GM18858 (cell line): Measurements from ENCODE around the gene MVP.
"Not testable (repeated sequence)": the region's sequence is repeated elsewhere in the genome, so short reads cannot be mapped to it uniquely, and the experiment has no call there.

ENCODE experiments used
- ATAC-seq: cut with Tn5 transposase; IDR thresholded peaks from one replicate; pipeline ENCODE4 v1.9.1; 2021; ENCODE audit not compliant: unreplicated experiment

Gene MVP

DNA sequence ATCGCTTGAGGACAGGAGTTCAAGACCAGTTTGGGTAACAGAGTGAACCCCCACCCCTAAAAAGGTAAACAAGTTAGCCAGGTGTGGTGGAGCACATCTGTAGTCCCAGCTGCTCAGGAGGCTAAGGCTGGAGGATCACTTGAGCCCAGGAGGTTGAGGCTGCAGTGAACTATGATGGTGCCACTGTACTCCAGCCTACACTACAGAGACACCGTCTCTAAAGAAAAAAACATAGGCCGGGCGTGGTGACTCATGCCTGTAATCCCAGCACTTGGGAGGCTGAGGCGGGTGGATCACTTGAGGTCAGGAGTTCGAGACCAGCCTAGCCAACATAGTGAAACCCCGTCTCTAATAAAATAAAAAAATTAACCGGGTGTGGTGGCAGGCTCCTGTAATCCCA is 48.8 kb downstream of the MVP start:
- ATAC-seq, result not testable (repeated sequence)

DNA sequence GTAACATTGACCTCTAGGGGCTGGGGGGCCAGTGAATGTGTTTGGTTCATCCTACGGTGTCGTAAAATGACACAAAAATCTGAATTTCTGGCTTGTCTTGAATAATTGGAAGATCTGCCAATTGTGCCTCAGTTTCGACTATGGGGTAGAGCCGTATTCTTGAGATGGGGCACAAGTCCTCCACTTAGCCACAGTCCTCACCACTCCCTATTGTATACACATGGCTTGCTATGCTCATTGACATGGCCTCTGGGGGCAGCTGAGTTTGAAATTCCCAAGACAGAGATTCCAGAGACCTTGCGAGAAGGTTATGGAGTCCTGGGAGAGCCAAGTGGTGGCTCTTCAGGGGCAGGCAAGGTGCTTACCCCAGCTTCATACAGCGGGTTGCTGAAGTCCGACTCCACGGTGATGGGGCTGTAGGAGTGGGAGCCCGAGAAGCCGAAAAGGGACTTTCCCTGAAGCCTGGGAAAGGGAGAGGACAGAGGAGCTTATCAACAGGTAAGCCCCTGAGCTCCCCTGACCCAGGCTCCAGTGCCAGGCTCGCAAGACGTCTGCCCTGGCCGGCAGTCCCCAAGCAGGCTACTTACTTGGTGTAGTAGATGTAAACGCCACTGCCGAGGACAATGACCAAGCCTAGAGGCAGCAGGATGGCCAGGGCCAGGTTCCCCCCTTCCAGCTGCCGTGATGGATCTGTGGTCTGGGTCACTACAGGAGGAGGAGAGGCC is 51.7 kb downstream of the MVP start:
- ATAC-seq, result no peak

DNA sequence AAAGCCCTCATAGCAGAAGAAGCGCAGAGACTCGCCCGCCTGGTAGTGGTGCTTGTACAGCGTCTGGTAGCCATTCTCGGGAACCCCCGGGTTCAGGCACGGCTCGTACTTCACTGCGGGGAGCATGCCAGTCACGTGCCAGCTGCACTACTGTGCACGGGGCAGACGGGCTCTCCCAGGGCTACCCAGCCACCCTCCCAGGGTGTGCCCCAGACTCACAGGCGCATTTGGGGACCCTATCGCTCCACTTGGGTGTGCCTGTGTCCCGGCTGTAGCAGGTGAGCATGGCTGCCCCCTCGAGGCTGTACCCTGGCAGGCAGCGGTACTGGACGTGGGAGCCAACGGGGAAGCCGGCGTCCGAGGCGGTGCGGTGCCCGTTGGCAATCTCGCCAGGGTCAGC is 53.1 kb downstream of the MVP start:
- ATAC-seq, result no peak

DNA sequence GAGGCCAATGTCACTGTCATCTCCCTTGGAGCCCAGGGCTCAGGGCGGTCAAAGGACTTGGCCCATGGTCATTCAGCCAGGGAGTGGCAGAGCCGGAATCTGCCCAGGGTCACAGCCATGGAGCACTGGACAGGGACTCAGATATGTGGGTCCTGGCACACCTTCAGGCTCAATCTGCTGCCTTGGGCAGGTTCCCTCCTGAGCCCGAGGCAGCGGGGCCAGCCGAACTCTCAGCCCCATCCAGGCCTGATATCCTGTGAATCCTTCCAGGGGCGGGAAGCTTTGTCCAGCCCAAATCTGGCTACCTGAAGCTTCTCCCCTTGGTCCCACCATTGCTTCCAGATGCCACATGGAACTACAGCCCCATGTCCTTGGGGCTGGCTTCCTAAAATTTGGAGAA is 54.9 kb downstream of the MVP start:
- ATAC-seq, result no peak

DNA sequence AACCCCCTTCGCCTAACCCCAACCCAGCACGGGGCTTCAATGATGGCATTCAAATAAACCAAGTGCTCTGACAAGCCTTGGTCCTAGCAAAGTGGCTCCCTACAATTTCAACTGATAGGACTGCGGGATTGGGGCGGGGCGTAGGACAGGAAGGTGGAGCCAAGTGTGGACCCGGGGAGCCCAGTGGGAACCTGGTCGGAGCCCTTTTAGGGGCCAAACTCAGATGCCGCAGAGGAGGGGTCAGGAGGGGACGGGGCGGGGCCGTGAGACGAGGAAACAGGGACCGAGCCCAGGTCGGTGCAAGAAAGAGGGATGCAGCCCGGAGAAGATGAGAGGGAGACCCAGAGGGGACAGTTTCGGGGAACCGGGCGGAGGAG is 55.9 kb downstream of the MVP start:
- no peak for ATAC-seq

DNA sequence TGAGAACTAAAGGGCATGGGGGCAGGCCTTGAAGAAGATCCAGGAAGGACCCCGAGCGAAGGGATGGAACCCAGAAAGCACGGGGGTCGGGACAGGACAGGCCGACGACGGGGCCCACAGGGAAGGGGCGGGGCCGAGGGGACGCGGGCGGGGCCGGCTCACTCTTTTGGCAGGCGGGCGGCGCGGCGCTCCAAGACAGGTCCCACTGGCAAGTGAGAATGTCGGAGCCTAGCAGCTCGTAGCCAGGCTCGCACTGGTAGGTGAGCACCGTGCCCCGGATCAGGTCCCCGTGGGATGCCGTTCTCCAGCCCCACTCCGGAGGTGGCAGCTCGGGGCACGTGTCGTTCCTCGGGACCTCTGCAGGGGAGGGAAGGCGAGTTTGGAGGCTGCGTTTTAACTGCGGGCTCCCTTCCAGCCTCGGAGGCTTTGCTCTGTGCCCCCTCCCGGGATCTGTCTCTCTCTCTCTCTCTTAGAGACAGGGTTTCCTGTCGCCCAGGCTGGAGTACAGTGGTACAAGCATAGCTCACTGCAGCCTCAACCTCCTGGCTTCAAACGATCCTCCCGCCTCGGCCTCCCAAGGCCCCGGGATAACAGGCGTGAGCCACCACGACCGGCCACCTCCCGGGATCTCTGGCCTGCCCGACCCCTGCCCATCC is 56.5 kb downstream of the MVP start:
- no peak for ATAC-seq

DNA sequence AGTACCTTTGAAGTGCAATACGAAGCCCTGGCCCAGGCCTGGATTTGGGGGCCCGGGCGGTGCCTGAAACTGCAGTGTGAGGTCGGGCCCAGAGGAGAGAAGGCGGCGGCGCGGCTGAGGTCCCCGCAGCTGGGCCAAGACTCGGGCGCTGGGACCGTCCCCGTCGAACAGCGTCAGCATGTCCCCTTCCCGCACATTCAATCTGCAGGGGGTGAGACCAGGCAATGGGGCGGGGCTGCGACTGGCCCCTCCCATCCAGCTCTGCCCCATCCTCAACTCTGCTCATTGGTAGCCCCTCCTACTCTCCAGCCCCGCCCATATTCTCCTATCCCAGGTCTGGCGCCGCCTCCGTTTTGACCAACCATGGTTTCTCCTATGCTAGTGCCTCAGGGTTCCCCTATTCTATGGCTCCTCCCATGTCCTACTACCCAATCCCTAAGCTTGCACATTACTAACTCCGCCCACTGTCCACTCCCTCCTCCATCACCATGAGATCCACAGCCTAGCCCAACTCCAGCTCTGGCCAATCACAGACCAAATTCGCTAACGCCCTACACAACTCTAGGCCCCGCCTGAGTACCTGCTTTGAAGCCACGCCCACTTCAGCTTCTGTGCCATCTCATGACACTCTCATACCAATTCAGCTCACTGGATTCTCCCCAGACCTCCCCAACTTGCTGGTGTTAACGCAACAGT is 57.2 kb downstream of the MVP start:
- no peak for ATAC-seq

DNA sequence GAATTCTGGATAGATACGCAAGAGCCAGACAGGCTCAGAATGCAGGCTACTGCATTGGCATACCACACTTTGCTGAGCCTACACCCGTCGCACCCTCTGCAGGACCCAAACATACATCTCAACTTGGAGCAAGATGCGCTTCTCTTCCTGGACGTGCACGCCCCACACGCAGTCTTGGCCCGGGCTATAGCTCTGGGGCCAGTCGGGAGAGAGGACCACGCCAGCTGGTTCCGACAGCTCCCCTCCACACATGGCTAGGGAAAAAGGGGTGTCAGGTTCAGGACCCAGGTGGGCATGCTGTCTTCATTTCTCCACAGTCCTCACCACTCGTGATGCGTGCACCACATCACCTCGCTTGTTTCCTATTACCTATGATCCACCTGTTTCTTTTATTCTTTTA is 57.9 kb downstream of the MVP start:
- no peak for ATAC-seq

DNA sequence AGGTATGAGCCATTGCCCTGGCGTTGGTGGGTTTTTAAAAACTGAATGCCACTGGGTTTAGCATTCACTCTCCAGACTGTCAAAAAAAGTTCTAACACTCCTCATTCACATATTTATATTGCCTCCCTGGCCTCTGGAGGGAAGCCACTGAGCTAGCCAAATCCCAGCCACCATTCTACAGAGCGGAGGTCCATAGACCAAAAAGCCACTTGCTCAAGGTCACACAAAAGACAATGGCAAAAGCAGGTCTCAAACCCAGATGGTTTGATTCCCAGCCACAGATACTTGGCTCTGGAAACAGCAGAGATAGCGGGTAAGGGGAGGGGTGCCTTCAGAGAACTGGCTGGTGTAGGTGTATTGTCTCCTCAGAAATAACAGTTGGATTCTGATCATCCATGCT is 60.8 kb downstream of the MVP start:
- no peak for ATAC-seq

DNA sequence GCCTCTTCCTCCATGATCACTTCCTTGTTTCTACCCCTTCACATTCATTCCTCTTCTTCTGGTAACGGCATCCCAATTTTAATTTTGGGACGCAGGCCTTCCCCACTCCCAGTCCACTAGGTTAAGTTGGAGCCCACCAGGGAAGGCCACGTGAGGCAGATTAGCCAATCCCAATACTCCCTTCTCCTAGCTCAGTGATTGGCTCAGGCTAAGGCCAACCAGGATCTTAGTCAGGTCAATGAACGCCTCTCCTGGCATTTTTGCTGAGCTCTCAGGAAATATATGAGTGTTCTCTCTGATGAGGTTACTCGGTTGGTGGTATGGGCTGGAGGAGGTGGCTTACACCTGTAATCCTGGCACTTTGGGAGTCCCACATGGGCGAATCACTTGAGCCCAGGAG is 63.7 kb downstream of the MVP start:
- no peak for ATAC-seq

DNA sequence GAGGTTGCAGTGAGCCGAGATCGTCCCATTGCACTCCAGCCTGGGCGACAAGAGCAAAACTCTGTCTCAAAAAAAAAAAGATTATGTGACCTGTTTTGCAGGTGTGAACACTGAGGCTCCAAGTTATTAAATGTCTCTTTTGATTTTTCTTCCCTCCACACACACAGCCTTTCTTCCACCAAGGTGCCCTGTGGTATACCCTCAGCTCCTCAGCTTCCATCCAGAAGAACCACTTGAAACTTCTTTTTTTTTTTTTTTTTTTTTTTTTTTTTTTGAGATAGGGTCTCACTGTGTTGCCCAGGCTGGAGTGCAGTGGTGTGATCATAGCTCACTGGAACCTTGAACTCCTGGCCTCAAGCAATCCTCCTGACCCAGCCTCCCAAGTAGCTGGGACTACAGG is 69.1 kb downstream of the MVP start:
- ATAC-seq, result not testable (repeated sequence)

DNA sequence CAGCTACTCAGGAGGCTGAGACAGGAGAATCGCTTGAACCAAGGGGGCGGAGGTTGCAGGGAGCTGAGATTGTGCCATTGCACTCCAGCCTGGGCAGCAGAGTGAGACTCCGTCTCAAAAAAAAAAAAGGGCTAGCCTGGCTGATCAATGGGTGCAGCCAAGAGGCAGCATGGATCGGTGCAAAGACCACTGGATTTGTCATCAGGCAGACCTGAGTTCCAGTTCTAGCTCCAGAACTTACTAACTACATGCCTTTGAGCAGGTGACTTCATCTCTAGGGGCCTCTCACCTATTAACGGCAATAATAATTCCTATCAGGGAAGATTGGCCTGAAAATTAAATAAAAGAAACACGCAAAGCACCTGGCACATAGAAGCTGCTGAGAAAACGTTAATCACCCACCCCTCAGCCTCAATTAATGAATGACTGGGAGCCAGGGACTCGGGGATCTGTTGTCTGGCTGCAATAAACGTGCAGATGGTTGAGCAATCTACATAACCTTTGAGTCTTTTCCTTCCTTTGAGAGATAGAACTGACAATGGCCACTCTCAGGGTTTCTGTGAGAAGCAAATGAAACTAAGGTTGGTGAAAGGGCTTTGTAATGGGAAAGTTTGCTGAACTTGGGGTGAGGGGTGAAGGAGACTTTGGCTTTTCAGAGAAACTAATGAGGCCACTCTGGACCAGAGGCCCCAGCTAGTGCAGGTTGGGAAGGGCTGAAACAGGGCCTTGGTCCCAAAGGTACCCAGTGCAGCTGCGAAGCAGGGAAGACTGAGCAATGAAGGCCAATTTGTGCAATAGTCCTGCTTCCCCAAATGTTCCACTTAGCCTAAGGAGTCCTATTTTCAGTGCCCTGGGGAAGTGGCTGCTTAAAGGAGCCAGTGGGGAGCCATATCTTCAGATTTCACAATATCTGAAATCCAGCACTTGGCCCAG is 71.5 kb downstream of the MVP start:
- no peak for ATAC-seq

DNA sequence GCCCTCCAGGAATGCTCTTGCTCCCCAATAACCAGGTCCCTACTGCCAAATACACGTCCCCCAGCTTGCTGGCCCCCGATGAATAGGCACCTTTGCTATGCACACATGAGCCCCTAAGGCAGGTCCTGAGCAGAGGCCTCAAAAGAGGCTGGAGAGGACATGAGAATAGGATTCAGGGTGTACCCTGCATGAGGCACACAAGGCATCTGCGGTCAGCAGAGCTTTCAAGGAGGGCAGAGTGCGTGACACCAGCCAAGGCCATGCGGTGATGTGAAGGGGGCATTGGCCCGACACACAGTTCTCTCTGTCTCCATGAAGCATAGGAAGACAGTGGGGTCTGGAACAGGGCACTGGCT is 72.2 kb downstream of the MVP start:
- ATAC-seq, result no peak

DNA sequence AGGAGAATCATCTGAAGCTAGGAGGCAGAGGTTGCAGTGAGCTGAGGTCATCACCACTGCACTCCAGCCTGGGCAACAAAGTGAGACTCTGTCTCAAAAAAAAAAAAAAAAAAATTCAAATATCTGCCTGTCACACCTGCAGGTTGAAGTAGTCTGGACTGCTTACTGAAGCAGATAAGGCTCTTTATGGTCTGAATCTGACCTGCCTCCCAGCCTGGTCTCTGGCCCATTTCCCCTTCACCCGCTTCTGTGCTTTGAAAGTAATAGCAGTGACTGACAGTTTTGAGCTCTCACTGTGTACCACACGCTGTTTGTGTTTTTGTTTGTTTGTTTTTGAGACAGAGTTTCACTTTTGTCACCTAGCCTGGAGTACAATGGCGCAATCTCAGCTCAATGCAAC is 73.3 kb downstream of the MVP start:
- no peak for ATAC-seq

DNA sequence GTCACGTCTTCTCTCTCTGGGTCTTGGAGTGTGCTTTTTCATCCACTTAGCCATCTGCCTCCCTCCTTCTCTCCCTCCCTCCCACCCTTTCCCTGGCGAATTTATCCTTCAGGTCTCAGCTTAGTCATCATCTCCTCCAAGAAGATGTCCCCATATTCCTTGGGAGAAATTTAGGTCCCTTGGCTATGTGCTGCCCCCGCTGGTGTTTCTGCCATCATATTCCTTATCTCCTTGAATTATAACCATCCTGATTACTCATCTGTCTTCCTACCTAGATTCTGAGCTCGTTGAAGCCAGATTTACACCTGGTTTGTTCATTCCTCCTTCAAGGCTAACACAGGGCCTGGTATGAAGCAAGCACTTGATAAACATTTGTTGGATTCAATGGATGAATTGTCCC is 74.1 kb downstream of the MVP start:
- no peak for ATAC-seq

DNA sequence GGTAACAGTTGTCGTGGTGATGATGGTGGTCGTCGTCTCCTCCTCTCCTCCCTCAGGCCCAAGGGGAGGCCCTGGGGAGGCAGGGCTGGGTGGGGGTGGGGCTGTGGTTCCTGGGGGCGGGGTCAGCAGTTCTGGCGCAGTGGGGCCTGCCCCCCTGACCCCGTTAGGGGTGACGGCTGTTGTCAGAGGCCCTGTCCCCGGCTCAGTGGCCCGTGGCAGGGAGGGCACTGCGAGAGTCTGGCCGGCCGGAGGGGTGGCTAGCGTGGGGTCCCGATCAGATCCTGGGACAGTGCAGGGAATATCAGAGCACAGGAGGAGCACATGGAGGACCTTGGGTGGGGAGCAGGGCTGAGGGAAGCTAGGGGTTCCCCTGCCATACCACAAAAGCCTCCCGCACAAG is 76.6 kb downstream of the MVP start:
- ATAC-seq, result no peak

DNA sequence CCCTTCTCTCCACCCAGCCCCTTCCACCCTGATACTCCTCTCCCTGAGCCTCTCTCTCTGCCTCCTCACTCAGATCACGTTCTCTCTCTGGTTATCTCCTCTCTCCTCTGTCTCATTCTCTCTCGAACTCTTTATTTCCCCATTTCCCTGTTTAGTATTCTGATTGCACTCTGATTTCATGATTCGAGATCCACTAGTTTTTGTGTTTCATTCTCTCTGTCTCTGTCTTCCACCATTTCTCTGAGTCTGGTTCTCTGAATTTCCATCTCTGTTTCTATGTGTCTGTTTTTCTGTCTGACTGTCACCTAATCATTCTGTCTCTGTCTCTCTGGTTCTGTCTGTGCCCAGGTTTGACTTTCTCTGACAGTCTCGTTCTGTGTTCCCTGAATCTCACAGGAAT is 77.1 kb downstream of the MVP start:
- ATAC-seq, result no peak
